ENCODE measurements around the gene ACSF2. TPM values are rescaled to one million over a fixed set of nuclear protein-coding genes. Genes with fewer than 3 reads are reported as not detected.

ACSF2 gene
- total and polyA plus RNA-seq, 2 donors from 2014 or later = 44.4 to 404 TPM

DNA sequence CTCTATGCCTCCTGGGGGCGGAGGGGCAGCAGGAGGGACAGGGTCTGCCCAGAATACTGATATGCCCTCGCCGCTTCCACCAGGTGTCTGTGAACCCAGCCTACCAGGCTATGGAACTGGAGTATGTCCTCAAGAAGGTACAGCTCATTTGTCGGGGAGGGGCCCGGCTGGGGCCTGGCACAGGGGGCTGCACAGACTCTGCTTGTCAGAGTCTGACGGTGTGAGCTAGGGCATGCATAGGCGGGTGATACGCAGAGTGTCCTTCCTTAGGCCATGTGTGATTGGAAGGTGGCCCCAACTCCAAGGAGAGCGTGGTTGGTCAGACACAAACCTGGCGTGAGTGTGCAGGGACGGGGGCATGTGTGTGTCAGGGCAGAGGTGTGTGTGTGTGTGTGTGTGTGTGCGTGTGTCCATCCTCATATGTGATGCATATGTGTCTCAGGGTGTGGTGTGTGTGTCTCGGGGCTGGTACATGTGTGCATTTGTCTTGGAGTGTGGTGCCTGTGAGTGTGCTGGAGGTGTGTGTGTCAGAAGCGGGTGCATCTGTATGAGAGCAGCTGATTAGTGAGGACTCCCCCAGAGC is 35.6 kb downstream of the ACSF2 start:
- H3K27ac ChIP-seq (ENCODE audit: low read depth in 2 of 2, low read length in 2 of 2) = no peak overlapping the region
- peaks cover 0 to 6% (median 5%) of the 10 kb centered on the region in 3 donors for H3K4me1 ChIP-seq (ENCODE audit: control insufficient read depth in 2 of 3, insufficient read depth in 2 of 3, low read depth in 1 of 3, low read length in 3 of 3)
- intact Hi-C loops (cut with DNase I) = no loop called here
- no peak overlapping the region for H3K9ac ChIP-seq (ENCODE audit: low read length in 3 of 3)
- no peaks in the 10 kb centered on the region for H3K9me3 ChIP-seq (ENCODE audit: control insufficient read depth in 2 of 3, insufficient read depth in 1 of 3, low read length in 3 of 3)
- H3K4me3 ChIP-seq (ENCODE audit: low read length in 3 of 3) = no peak overlapping the region
- DNase-seq (no peak), FAIRE-seq (no peak)
- peaks cover 0 to 23% (median 9%) of the 10 kb centered on the region in 3 donors for H3K36me3 ChIP-seq (ENCODE audit: control insufficient read depth in 2 of 3, insufficient read depth in 3 of 3, low read length in 3 of 3)
- H3K27me3 ChIP-seq (ENCODE audit: control insufficient read depth, insufficient read depth, low read length) = no peaks in the 10 kb centered on the region
- TF ChIP-seq, protein P1, sequence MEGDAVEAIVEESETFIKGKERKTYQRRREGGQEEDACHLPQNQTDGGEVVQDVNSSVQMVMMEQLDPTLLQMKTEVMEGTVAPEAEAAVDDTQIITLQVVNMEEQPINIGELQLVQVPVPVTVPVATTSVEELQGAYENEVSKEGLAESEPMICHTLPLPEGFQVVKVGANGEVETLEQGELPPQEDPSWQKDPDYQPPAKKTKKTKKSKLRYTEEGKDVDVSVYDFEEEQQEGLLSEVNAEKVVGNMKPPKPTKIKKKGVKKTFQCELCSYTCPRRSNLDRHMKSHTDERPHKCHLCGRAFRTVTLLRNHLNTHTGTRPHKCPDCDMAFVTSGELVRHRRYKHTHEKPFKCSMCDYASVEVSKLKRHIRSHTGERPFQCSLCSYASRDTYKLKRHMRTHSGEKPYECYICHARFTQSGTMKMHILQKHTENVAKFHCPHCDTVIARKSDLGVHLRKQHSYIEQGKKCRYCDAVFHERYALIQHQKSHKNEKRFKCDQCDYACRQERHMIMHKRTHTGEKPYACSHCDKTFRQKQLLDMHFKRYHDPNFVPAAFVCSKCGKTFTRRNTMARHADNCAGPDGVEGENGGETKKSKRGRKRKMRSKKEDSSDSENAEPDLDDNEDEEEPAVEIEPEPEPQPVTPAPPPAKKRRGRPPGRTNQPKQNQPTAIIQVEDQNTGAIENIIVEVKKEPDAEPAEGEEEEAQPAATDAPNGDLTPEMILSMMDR (IDR thresholded peaks at IDR 0.05; ENCODE audit: borderline replicate concordance, extremely low read depth, insufficient read depth) = no peak

DNA sequence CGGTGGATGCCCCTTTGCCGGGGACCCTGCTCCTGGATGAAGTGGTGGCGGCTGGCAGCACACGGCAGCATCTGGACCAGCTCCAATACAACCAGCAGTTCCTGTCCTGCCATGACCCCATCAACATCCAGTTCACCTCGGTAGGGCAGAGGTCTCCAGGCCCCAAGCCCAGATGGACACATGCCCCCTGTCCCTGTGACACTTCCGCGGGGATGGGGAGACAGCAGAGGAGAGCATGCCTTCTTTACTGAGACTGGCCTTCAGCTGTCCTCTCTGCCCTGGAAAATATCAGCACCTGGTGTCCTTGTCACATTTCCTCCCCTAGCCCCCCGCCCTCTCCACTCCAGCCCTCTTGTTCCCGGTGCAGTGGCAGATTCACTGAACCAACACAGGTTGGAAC is 36.4 kb downstream of the ACSF2 start:
- Histone ChIP-seq H3K4me1 (ENCODE audit: control insufficient read depth in 2 of 3, insufficient read depth in 2 of 3, low read depth in 1 of 3, low read length in 3 of 3) (peaks cover 0 to 6% (median 5%) of the 10 kb centered on the region in 3 donors), H3K4me3 (ENCODE audit: low read length in 3 of 3) (no peak overlapping the region), H3K9ac (ENCODE audit: low read length in 3 of 3) (no peak overlapping the region), H3K9me3 (ENCODE audit: control insufficient read depth in 2 of 3, insufficient read depth in 1 of 3, low read length in 3 of 3) (no peaks in the 10 kb centered on the region), H3K27me3 (ENCODE audit: control insufficient read depth, insufficient read depth, low read length) (no peaks in the 10 kb centered on the region), H3K27ac (ENCODE audit: low read depth in 2 of 2, low read length in 2 of 2) (no peak overlapping the region), H3K36me3 (ENCODE audit: control insufficient read depth in 2 of 3, insufficient read depth in 3 of 3, low read length in 3 of 3) (peaks cover 0 to 23% (median 9%) of the 10 kb centered on the region in 3 donors)
- FAIRE-seq (no peak), DNase-seq (no peak)
- TF ChIP-seq, protein P1 (IDR thresholded peaks at IDR 0.05; ENCODE audit: borderline replicate concordance, extremely low read depth, insufficient read depth) = no peak
- intact Hi-C loops (cut with DNase I) = no loop called here

DNA sequence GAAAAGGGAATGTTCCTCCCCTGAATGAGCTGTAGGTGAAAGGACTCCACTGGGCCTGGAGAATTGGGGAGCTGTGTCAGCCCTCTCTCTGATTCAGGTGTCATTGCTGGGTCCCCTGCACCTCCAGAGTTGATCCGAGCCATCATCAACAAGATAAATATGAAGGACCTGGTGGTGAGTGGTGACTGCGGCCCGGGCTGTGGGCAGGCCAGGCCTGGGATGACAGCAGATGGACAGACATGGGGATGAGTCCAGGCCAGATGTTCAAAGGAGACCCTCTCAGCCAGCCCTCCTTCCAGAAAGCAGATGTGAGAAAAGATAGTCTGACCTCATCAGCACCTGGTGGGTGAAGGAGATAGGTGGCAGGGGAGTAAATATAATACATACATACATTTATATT is 38.1 kb downstream of the ACSF2 start:
- intact Hi-C loops (cut with DNase I) = no loop called here
- H3K4me1 ChIP-seq (ENCODE audit: control insufficient read depth in 2 of 3, insufficient read depth in 2 of 3, low read depth in 1 of 3, low read length in 3 of 3) = peaks cover 0 to 6% (median 5%) of the 10 kb centered on the region in 3 donors
- no peak overlapping the region for H3K4me3 ChIP-seq (ENCODE audit: low read length in 3 of 3)
- H3K27me3 ChIP-seq (ENCODE audit: control insufficient read depth, insufficient read depth, low read length) = no peaks in the 10 kb centered on the region
- H3K9me3 ChIP-seq (ENCODE audit: control insufficient read depth in 2 of 3, insufficient read depth in 1 of 3, low read length in 3 of 3) = no peaks in the 10 kb centered on the region
- TF ChIP-seq, protein P1 (IDR thresholded peaks at IDR 0.05; ENCODE audit: borderline replicate concordance, extremely low read depth, insufficient read depth) = no peak
- DNase-seq = no peak
- no peak overlapping the region for H3K9ac ChIP-seq (ENCODE audit: low read length in 3 of 3)
- H3K27ac ChIP-seq (ENCODE audit: low read depth in 2 of 2, low read length in 2 of 2) = no peak overlapping the region
- H3K36me3 ChIP-seq (ENCODE audit: control insufficient read depth in 2 of 3, insufficient read depth in 3 of 3, low read length in 3 of 3) = peaks cover 0 to 23% (median 9%) of the 10 kb centered on the region in 3 donors
- FAIRE-seq = no peak

DNA sequence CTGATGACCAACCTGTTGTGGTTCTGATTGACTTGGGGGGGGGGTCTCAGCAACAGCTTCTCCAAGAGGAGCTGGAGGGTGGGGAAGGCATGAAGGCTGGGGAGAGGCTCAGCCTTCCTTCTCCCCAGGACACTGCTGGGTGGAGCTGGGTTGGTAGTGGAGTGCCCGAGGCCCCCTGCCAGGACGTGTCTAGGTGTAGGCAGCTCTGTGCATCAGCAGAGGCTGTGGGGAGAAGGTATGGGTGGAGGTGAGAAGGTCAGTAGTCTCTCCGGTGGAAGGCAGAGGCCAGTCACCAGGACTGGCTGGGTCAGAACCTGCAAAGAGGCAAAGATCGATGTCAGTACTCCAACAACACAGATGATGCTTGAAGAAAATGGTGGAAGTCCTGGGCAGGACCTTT is 38.7 kb downstream of the ACSF2 start:
- Histone ChIP-seq H3K9ac (ENCODE audit: low read length in 3 of 3) (no peak overlapping the region), H3K27ac (ENCODE audit: low read depth in 2 of 2, low read length in 2 of 2) (no peak overlapping the region), H3K36me3 (ENCODE audit: control insufficient read depth in 2 of 3, insufficient read depth in 3 of 3, low read length in 3 of 3) (peaks cover 0 to 23% (median 9%) of the 10 kb centered on the region in 3 donors), H3K4me3 (ENCODE audit: low read length in 3 of 3) (no peak overlapping the region), H3K4me1 (ENCODE audit: control insufficient read depth in 2 of 3, insufficient read depth in 2 of 3, low read depth in 1 of 3, low read length in 3 of 3) (peaks cover 0 to 6% (median 5%) of the 10 kb centered on the region in 3 donors), H3K27me3 (ENCODE audit: control insufficient read depth, insufficient read depth, low read length) (no peaks in the 10 kb centered on the region), H3K9me3 (ENCODE audit: control insufficient read depth in 2 of 3, insufficient read depth in 1 of 3, low read length in 3 of 3) (no peaks in the 10 kb centered on the region)
- DNase-seq (no peak), FAIRE-seq (no peak)
- TF ChIP-seq, protein P1 (IDR thresholded peaks at IDR 0.05; ENCODE audit: borderline replicate concordance, extremely low read depth, insufficient read depth) = no peak
- intact Hi-C loops (cut with DNase I) = no loop called here

All from kidney (tissue), 14 donors.